Measurements from ENCODE around the gene EFR3B.
"Not testable (repeated sequence)": the region's sequence is repeated elsewhere in the genome, so short reads cannot be mapped to it uniquely, and the experiment has no call there.

EFR3B gene

GRCh38 chr2:25073914-25074313, 32.0 kb downstream of the EFR3B start:
- DNase-seq, result no peak

GRCh38 chr2:25074826-25075225, 33.0 kb downstream of the EFR3B start:
- DNase-seq, result no peak

- DNase-seq, result no peak
Measured at GRCh38 chr2:25076749-25077148, 34.9 kb downstream of the EFR3B start.

- DNase-seq, result no peak
Measured at GRCh38 chr2:25077789-25078169, 35.9 kb downstream of the EFR3B start.

GRCh38 chr2:25078170-25079049, 36.5 kb downstream of the EFR3B start:
- peak; percentile 66 for DNase-seq

GRCh38 chr2:25079050-25079635, 37.3 kb downstream of the EFR3B start:
- no peak for DNase-seq

- DNase-seq, result no peak
Measured at GRCh38 chr2:25081237-25081790, 39.4 kb downstream of the EFR3B start.

- DNase-seq, result no peak
Measured at GRCh38 chr2:25082002-25082622, 40.2 kb downstream of the EFR3B start.

- no peak for DNase-seq
Measured at GRCh38 chr2:25085761-25086560, 44.1 kb downstream of the EFR3B start.

GRCh38 chr2:25088817-25089516, 47.1 kb downstream of the EFR3B start:
- no peak for DNase-seq

GRCh38 chr2:25089605-25090315, 47.9 kb downstream of the EFR3B start:
- no peak for DNase-seq

- DNase-seq, result no peak
Measured at GRCh38 chr2:25090801-25091200, 48.9 kb downstream of the EFR3B start.

- no peak for DNase-seq
Measured at GRCh38 chr2:25091265-25091664, 49.4 kb downstream of the EFR3B start.

- DNase-seq, result no peak
Measured at GRCh38 chr2:25098056-25098455, 56.2 kb downstream of the EFR3B start.

- no peak for DNase-seq
Measured at GRCh38 chr2:25098670-25099486, 57.0 kb downstream of the EFR3B start.

- DNase-seq, result not testable (repeated sequence)
Measured at GRCh38 chr2:25102352-25102751, 60.5 kb downstream of the EFR3B start.

GRCh38 chr2:25103287-25103871, 61.5 kb downstream of the EFR3B start:
- no peak for DNase-seq

GRCh38 chr2:25104736-25105135, 62.9 kb downstream of the EFR3B start:
- no peak for DNase-seq

- peak; percentile 70 for DNase-seq
Measured at GRCh38 chr2:25105336-25106085, 63.6 kb downstream of the EFR3B start.

Measured in islet precursor cell (in vitro differentiated cells).